ENCODE data around the gene ZNF254.

- TF ChIP-seq, protein P1, sequence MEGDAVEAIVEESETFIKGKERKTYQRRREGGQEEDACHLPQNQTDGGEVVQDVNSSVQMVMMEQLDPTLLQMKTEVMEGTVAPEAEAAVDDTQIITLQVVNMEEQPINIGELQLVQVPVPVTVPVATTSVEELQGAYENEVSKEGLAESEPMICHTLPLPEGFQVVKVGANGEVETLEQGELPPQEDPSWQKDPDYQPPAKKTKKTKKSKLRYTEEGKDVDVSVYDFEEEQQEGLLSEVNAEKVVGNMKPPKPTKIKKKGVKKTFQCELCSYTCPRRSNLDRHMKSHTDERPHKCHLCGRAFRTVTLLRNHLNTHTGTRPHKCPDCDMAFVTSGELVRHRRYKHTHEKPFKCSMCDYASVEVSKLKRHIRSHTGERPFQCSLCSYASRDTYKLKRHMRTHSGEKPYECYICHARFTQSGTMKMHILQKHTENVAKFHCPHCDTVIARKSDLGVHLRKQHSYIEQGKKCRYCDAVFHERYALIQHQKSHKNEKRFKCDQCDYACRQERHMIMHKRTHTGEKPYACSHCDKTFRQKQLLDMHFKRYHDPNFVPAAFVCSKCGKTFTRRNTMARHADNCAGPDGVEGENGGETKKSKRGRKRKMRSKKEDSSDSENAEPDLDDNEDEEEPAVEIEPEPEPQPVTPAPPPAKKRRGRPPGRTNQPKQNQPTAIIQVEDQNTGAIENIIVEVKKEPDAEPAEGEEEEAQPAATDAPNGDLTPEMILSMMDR (IDR thresholded peaks at IDR 0.05): no peak
- no peak for TF ChIP-seq POLR2A (IDR thresholded peaks at IDR 0.05)
Observed at GRCh38 chr19:24142771-24143170, 55.8 kb downstream of the ZNF254 start.

Measured in lower leg skin (tissue), 3 donors.